Measurements from ENCODE around the gene HMGXB4. TPM values are rescaled to one million over a fixed set of nuclear protein-coding genes. Genes with fewer than 3 reads are reported as not detected.

The HMGXB4 gene
- total RNA-seq, 2 experiments from 2014 or later = 33.7 to 38.2 TPM

GRCh38 chr22:35212996-35213395, 44.3 kb upstream of the HMGXB4 start:
- no peak for TF ChIP-seq CTCF (IDR thresholded peaks at IDR 0.05)
- H3K9me3 Mint-ChIP-seq = no peaks in the 10 kb centered on the region
- CTCF ChIA-PET = interaction anchor here (2.1 kb wide), 1 partner anchor 19 kb away, joined by 8 read pairs; no protein-coding TSS in a partner anchor
- ATAC-seq (no peak), DNase-seq (no peak)
- no peak overlapping the region for H3K4me3 Mint-ChIP-seq
- intact Hi-C loops (cut with micrococcal nuclease) = no loop called here
- H3K36me3 Mint-ChIP-seq (ENCODE audit: low read depth) = no peaks in the 10 kb centered on the region
- POLR2A ChIA-PET = no interaction called here
- H3K4me1 Mint-ChIP-seq (ENCODE audit: low read depth) = no peaks in the 10 kb centered on the region
- no peak overlapping the region for H3K27ac Mint-ChIP-seq
- H3K27me3 Mint-ChIP-seq = peaks cover 14% of the 10 kb centered on the region

- ChIA-PET POLR2A (no interaction called here), CTCF (interaction anchor here (2.1 kb wide), 1 partner anchor 17 kb away, joined by 8 read pairs; no protein-coding TSS in a partner anchor)
- Mint-ChIP-seq H3K27ac (no peak overlapping the region), H3K4me1 (ENCODE audit: low read depth) (no peaks in the 10 kb centered on the region), H3K27me3 (peaks cover 7% of the 10 kb centered on the region), H3K4me3 (no peak overlapping the region), H3K9me3 (no peaks in the 10 kb centered on the region), H3K36me3 (ENCODE audit: low read depth) (no peaks in the 10 kb centered on the region)
- intact Hi-C loops (cut with micrococcal nuclease) = no loop called here
- no peak for DNase-seq
- no peak for ATAC-seq
- no peak for TF ChIP-seq CTCF (IDR thresholded peaks at IDR 0.05)
Measured at GRCh38 chr22:35214968-35215367, 42.3 kb upstream of the HMGXB4 start.

DNA sequence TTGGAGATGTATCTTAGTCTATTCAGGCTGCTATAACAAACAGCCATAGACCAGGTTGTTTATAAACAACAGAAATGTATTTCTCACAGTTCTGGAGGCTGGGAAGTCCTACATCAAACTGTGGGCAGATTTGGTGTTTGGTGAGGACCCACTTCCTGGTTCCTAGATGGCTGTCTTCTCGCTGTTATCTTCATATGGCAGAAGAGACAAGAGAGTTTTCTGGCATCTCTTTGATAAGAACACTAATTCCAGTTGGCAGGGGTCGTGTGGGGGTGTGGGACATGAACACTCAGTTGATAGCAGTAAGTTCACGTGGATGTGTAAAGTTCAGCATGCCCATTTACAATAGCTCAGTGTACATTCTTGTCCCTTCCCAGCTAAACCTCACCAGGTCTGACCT, 41.3 kb upstream of the HMGXB4 start:
- CTCF ChIA-PET = interaction anchor here (1.2 kb wide), 1 partner anchor 16 kb away, joined by 3 read pairs; no protein-coding TSS in a partner anchor
- intact Hi-C loops (cut with micrococcal nuclease) = no loop called here

DNA sequence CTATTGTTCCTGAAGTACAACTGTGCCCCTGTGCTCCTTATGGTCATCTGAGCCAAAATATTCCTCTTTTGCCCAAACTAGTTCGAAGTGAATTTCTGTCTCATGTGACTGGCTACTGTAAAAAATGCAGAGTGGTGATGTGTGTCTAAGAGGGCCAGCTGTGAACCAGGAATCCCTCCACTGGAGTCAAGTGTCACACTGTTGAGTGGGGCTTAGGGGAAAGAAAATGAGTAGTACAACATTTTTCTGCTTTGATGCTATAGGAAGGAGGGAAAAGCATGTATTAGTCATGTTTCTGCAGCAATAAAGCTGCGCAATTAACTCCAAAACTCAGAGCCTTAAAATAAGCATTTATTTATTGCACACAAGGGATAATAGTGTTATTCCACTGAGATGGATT, 39.8 kb upstream of the HMGXB4 start:
- no peaks in the 10 kb centered on the region for H3K36me3 Mint-ChIP-seq (ENCODE audit: low read depth)
- H3K9me3 Mint-ChIP-seq = no peaks in the 10 kb centered on the region
- DNase-seq (no peak), ATAC-seq (no peak)
- no peak for TF ChIP-seq CTCF (IDR thresholded peaks at IDR 0.05)
- intact Hi-C loops (cut with micrococcal nuclease) = no loop called here
- no peak overlapping the region for H3K4me3 Mint-ChIP-seq
- H3K27ac Mint-ChIP-seq = no peak overlapping the region
- no peaks in the 10 kb centered on the region for H3K4me1 Mint-ChIP-seq (ENCODE audit: low read depth)
- ChIA-PET POLR2A (no interaction called here), CTCF (no interaction called here)
- peaks cover 3% of the 10 kb centered on the region for H3K27me3 Mint-ChIP-seq

More for the DNA sequence above, 41.3 kb upstream of the HMGXB4 start:
- POLR2A ChIA-PET = no interaction called here
- H3K9me3 Mint-ChIP-seq = no peaks in the 10 kb centered on the region
- no peaks in the 10 kb centered on the region for H3K4me1 Mint-ChIP-seq (ENCODE audit: low read depth)
- H3K36me3 Mint-ChIP-seq (ENCODE audit: low read depth) = no peaks in the 10 kb centered on the region
- no peak for TF ChIP-seq CTCF (IDR thresholded peaks at IDR 0.05)
- no peak for DNase-seq
- no peak for ATAC-seq
- H3K4me3 Mint-ChIP-seq = no peak overlapping the region
- no peak overlapping the region for H3K27ac Mint-ChIP-seq
- peaks cover 7% of the 10 kb centered on the region for H3K27me3 Mint-ChIP-seq

- H3K4me1 Mint-ChIP-seq (ENCODE audit: low read depth) = no peaks in the 10 kb centered on the region
- intact Hi-C loops (cut with micrococcal nuclease) = no loop called here
- H3K9me3 Mint-ChIP-seq = no peaks in the 10 kb centered on the region
- POLR2A ChIA-PET = no interaction called here
- CTCF ChIA-PET = no interaction called here
- peaks cover 2% of the 10 kb centered on the region for H3K27me3 Mint-ChIP-seq
- no peak for TF ChIP-seq CTCF (IDR thresholded peaks at IDR 0.05)
- no peaks in the 10 kb centered on the region for H3K36me3 Mint-ChIP-seq (ENCODE audit: low read depth)
- H3K27ac Mint-ChIP-seq = no peak overlapping the region
- DNase-seq = peak; percentile 3
- no peak overlapping the region for H3K4me3 Mint-ChIP-seq
- ATAC-seq = no peak
Measured at GRCh38 chr22:35218079-35218478, 39.2 kb upstream of the HMGXB4 start.
